HG03439 (cell line): ENCODE data around the gene URM1.
"Not testable (repeated sequence)": the region's sequence is repeated elsewhere in the genome, so short reads cannot be mapped to it uniquely, and the experiment has no call there.

Experiments used
- ATAC-seq: cut with Tn5 transposase; IDR thresholded peaks from one replicate; pipeline ENCODE4 v1.9.1; 2021; ENCODE audit warnings: mild to moderate bottlenecking, moderate library complexity; ENCODE audit not compliant: unreplicated experiment

URM1 gene

GRCh38 chr9:128370752-128371629 is at the start of gene URM1:
URM1 (plus strand) TSS chr9:128371374; CDS start chr9:128371381, 7 bp downstream.
- peak; percentile 81 for ATAC-seq

- ATAC-seq, result peak; percentile 19
These were observed 49.2 kb upstream of the URM1 start for GRCh38 chr9:128321879-128322403.

- ATAC-seq, result peak; percentile 84
These were observed 48.6 kb upstream of the URM1 start, which contains the start of the genes COQ4 and TRUB2 for GRCh38 chr9:128322404-128323211. COQ4 (plus strand) TSS chr9:128322839; CDS start chr9:128322859, 20 bp downstream. TRUB2 (minus strand) TSS chr9:128322447; CDS start chr9:128322408, 39 bp downstream.

GRCh38 chr9:128323212-128323730 is 47.9 kb upstream of the URM1 start:
- ATAC-seq, result no peak

GRCh38 chr9:128323791-128324190 is 47.4 kb upstream of the URM1 start:
- no peak for ATAC-seq

- no peak for ATAC-seq
These were observed 46.8 kb upstream of the URM1 start for GRCh38 chr9:128324401-128324800.

- ATAC-seq, result no peak
These were observed 45.5 kb upstream of the URM1 start for GRCh38 chr9:128325629-128326028.

- no peak for ATAC-seq
These were observed 37.7 kb upstream of the URM1 start for GRCh38 chr9:128333451-128333869.

GRCh38 chr9:128335161-128335560 is 36.0 kb upstream of the URM1 start:
- ATAC-seq, result no peak

- ATAC-seq, result no peak
These were observed 35.3 kb upstream of the URM1 start for GRCh38 chr9:128335914-128336313.

GRCh38 chr9:128337936-128338335 is 33.2 kb upstream of the URM1 start:
- no peak for ATAC-seq

- not testable (repeated sequence) for ATAC-seq
These were observed 32.1 kb upstream of the URM1 start for GRCh38 chr9:128338852-128339614.

- peak; percentile 74 for ATAC-seq
These were observed 31.1 kb upstream of the URM1 start, which contains the start of gene SLC27A4 for GRCh38 chr9:128339761-128340690. SLC27A4 (plus strand) TSS chr9:128340527; CDS start chr9:128343133, 2,606 bp downstream.

GRCh38 chr9:128340691-128341434 is 30.3 kb upstream of the URM1 start:
- peak; percentile 26 for ATAC-seq

- ATAC-seq, result no peak
These were observed 29.7 kb upstream of the URM1 start for GRCh38 chr9:128341435-128341849.

GRCh38 chr9:128342971-128343680 is 28.0 kb upstream of the URM1 start:
- ATAC-seq, result no peak

GRCh38 chr9:128343855-128344254 is 27.3 kb upstream of the URM1 start:
- no peak for ATAC-seq
